M059J (cell line): ENCODE results near the gene KCNN3. TPM values are rescaled to one million over a fixed set of nuclear protein-coding genes. Genes with fewer than 3 reads are reported as not detected.
"Not testable (repeated sequence)": the region's sequence is repeated elsewhere in the genome, so short reads cannot be mapped to it uniquely, and the experiment has no call there.

Experiments
- DNase-seq: peaks from one replicate; pipeline ENCODE4 v3.0.0-alpha.2; 2012; ENCODE audit warnings: low read depth
- total RNA-seq: library from RNA; depleted of rRNA; stranded (reverse); fragments of >200 nt; shearing (Covaris generic); gene quantifications from 2 replicates; pipeline ENCODE4 v1.2.3, GENCODE V29; 2014; rRNA removed

Gene KCNN3
- total RNA-seq: 0.37 TPM in 1 of 2 replicates, not detected in the other

DNA sequence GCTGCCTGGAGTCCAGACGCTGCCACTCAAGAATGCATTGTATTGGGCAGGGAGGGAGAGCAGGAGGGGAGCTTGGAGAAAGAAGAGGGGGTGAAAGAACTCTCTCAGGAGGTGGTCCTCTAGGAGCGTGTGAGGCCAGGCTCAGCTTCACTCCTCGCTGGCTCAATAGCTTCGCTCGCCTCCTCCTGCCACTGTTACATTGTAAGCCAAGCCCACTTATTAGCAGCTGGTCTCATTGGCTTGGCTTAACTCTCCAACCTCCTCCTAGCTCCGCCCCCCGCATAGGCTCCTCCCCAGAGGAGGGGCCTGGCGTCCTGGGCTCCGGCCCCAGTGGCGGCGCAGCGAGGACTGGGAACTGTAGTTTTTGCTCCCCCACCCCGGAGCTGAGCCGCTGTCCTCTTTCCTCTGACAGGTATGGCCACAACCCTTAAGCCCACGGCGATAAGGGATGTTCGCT is at the start of gene KCNN3:
TSS of gene KCNN3 (minus strand) at position 167 of the 457 bp plus-strand sequence. CDS start 317 bp downstream, outside the sequence.
- peak; percentile 90 for DNase-seq

DNA sequence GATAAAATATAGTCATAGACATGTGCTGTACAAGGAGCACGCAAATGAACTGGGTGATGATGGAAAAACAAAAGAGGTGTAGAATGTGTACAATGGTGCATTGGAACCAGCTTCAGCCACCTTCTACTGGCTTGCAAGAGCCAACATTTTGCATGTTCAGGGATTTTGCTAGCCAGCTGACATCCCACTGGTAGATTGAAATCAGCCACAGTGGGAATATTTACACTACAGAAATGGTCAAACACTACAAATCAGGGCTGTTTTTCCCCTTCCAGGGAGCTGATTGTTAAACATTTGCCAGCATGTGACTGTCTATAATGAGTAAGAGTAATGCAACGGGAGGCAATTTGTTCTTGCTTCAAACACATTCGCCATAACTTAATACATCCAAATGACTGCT is 43.2 kb upstream of the KCNN3 start:
- no peak for DNase-seq

DNA sequence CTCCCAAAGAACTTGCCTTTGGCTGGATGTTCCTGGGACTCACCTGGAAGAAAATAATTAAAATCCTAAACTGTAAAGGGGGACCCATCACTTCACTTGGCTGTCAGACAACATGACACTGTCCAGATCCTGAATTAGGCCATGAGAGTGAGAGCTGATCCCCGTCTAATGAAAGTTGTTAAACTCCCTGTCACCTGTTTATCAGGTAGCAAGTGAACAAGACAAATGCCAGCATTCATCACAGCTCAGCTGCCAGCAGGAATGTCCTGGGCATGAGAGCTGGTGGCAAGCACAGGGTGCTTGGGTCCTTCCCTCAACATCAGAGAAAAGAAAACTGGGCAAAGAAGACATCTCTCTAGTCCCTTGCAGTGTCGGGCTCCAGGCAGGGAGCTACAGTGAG is 42.7 kb upstream of the KCNN3 start:
- DNase-seq: no peak

DNA sequence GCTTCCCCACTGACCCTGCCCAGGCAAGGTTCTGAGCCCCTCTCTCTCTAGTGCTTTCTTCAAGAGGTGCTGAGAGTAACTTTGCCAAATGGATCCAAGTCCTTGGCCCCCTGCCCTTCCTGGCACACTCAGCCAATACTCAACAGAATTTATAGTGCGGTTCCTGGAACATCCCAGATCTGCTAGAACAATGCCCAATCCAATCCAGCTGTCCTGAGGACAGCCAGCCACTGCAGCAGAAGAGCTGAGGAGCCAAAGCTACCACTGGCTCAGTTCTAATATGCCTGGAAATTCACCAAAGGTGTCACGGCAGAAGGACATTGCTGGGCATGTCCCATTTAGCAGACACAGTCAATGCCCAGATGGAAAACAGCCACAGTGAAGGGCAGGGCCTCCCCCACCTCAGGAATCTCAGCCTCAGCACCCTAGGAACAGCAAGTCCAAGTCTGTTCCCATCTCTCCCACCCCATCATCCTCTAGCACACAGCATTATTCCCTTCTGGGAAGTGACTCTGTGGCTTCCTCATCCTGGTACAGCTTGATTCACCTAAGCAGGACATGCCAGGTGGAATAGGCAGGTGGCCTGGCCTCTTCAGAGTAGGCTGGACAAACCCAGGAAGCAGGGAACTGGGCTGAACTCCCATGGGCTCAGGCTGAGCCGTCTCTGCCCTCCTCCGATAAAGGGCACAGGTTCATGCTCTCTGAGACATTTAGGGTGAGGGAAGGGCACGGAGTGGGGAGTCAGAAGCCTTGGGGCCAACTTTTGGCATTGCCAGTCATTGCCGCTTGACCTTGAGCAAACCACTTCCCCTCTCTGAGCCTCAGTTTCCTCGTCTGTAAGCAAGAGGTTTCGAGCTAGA is 41.8 kb upstream of the KCNN3 start:
- no peak for DNase-seq

DNA sequence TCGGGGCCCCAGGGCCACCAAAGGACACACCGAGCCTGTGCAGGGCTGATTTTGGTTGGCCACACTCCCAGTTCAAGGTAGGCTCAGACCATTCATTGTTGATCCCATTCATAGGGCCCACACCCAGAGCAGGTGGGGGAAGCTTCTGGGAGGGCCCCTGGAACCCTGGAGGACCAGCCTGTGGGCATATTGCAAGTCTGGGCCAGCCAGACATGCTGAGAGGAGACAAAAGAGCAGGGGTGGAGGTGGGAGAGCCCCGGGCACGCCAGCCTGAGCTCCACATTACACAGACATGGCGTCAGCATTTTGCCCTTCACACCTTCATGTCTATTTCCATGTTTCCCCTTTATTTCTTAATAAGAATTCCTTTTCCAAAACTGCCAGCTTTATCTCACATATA is 40.8 kb upstream of the KCNN3 start:
- no peak for DNase-seq

DNA sequence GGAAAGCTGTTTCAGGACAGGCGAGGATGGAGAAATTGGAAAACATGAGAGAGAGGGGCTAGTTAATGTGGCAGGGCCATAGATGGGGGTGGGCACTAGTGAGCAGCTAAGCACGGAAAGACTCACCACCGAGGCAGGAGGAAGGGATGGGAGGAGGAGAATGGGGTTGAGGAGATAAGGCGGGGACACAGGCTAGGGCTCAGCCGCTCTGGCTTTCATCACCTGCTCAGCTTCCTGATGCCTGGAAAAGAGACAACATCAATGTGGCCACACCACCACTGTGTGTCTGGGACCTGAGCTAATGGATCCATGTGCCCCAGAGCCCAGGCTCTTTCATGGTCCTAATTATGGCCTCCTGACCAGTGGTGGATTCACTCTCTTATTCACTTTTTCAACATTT is 38.9 kb upstream of the KCNN3 start:
- DNase-seq: no peak

DNA sequence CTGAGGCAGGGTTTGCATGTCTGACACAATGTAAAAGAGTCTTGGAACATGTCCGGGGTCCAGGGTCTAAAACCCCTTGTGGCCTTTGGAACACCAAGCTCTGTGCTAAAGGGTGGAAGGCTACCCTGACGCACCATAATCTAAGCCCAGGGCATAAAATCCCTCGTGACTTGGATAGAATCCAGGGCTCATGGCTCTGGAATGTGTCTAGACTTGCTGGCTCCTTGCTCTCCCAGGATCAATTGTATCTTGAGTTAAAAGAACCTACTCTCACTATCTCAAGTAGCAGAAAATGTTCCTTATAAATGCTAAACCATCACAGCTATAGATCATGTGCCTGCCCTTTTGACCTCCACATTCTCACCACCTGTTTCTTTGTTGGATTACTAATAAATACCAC is 38.0 kb upstream of the KCNN3 start:
- not testable (repeated sequence) for DNase-seq

DNA sequence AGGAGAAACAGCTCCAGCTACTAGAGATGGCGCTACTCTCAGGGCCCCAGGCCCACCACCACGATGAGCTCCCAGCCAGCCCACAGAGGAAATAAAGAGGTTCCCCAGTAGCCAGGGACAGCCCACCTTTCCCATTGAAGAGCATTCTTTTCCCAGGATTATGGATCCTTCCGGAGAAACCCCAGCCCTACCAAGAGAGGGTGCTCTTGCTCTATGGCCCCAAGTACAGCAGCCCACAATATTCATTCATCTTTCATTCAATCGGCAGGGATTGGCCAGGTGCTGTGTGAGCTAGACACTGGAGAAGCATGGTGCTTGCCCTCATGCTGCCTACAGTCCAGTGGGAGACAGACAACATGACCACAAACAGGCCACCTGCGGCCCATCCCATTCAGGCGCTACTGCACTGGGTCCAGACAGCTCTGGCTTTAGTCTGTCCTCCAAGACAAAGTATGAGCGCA is 36.6 kb upstream of the KCNN3 start:
- DNase-seq: peak; percentile 18

DNA sequence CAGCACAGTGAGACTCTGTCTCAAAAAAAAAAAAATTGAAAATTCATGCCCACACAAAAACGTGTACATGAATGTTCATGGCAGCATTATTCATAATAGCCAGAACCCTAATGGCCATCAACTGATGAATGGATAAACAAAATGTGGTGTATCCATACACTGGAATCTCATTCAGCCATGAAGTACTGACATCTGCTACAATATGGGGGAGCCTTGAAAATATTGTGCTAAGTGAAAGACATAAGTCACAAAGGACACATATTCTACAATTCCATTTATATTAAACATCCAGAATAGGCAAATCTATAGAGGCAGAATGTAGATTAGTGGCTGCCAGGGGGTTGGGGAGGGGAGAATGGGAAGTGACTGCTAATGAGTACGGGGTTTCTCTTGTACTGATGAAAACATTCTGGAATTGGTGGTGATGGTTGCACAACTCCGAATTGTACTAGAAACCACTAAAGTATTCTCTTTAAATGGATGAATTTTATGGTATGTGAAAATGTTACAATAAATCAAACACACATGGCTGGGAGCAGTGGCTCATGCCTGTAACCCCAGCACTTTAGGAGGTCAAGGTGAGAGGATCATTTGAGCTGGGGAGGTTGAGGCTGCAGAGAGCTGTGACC is 33.0 kb upstream of the KCNN3 start:
- no peak for DNase-seq

DNA sequence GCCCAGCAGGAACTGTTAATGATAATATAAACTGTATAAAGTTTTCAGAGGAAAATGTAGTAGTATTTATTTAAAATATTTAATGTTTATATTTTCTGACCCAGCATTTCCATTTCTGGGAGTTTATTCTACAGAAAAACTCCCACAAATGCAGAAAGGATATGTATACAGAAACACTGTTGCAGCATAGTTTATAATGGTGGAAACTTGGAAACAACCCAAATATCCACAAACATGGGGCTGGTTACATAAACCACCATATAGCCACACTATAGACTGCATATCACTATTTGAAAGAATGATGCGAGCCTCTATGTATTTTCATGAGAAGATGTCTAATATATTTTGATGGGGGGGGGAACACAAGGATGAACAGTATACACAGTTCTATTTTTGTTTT is 31.5 kb upstream of the KCNN3 start:
- no peak for DNase-seq

DNA sequence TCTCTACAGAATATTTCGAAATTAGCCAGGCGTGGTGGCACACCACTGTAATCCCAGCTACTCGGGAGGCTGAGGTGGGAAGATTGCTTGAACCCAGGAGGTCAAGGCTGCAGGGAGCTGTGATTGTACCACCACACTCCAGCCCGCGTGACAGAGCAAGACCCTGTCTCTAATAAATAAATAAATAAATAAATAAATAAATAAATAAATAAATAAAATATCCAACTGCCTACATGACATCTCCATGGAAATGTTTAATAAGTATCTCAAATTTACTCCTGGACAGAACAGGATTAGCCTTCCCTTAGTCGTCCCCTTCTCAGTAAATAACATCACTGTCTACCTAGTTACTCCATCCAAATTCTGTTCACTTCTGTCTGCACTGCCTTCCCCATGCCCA is 29.0 kb upstream of the KCNN3 start:
- no peak for DNase-seq

DNA sequence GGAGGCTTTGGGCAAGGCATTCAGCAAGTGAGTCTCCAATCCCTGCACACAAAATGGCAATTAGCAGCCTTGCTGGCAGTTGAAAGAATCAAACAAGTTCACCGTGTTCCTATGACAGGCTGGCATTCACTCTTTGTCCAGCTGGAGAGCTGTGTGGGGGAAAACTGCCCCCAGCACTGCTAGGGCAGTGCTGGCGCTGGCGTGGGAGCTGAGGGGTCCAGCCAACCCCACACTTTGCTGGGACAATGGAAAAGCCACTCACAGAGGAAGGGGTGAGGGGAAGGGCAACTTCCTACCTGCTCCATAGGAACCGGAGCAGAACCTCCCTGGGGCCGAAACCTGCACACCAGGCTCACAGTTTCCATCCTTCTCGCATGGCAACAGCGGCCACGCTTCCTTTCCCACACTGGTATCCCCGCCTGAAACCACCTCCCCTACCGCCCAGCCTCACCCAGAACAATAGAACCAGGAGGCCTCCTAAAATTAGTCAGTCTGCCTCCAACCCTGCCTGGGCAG is 26.7 kb upstream of the KCNN3 start:
- DNase-seq: no peak

DNA sequence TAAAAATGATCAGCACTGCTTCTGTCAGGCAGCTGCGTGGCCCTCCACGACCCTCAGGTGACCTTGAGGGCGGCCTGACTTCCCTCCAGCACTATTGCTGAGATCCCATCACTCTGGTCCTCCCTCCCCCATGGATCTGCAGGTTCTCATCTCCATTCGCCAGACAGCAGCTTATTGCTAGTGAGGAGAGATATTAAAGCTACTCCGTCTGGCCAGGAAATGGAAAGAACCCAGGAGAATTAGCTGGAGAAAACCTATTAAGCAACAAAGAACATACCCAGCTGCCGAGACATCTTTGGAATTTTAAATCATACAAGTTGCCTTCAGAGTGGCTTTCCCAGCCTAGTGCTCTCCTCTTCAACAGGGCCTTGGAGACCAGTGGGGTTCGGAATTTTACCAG is 25.7 kb upstream of the KCNN3 start:
- DNase-seq: no peak

DNA sequence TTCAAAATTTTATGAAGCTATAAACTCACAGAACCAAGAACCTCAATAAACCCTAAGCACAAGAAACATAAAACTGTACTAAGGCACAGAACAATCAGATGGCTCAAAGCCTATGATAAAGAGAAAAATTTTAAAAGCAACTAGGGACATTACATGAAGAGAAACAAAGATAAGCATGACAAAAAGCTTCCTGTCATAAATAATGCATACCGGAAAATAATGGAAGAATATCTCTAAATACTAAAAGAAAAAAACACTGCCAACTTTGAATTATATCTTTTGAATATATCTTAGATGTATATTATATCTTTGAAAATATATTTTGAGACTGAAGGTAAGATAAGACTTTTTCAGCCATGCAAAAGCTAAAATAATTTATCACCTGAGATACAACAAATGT is 21.4 kb upstream of the KCNN3 start:
- no peak for DNase-seq

DNA sequence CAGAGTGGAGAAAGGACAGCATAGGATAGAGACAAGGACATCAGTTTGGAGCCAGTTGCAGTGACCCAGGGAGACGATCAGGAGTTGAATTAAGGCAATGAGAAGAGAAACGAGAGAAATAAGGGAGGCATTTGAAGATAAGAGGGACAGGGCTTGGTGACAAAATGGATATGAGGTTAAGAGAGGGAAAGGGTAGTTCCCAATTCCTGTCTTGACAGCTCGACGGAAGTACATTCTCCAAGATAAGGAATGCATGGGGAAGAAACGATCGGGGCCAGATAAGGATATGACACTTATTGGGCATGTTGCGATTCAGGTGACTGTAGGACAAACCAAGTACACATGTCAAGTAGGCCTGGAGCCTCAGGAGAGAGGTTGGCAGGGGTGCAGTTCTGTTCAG is 18.7 kb upstream of the KCNN3 start:
- DNase-seq: no peak

DNA sequence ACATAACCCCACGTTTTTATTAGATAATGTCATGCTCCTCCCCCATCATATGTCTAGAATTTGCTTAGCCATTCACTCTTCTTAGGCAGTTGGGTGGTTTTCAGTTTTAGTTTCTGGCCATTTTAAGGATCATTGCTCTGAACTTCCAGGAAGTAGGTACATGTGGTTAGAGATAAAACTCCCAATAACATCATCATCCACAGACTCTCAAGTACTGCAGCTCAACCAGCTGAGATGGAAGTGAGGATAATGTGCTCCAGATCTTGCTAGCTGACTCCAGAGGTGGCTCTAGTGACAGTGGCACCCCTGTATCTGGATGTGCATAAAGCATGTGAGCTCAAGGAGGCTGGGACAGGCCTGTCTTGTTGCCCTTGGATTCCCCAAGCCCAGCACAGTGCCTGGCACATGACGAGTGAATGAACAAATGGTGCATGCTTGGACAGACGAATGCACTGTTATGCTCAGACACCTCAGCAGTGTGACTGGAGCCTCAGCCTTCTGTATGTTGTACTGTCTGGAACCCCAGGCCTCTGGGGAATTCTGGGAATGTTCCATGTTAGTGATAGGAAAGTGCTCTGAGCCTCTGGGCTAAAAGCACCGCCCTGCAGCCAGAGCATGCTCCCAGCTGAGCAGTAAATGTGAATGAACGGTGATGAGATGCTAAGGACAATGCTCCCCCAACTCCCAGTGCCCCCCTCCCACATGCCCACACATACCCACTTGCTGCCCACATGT is 16.4 kb upstream of the KCNN3 start:
- DNase-seq: no peak

DNA sequence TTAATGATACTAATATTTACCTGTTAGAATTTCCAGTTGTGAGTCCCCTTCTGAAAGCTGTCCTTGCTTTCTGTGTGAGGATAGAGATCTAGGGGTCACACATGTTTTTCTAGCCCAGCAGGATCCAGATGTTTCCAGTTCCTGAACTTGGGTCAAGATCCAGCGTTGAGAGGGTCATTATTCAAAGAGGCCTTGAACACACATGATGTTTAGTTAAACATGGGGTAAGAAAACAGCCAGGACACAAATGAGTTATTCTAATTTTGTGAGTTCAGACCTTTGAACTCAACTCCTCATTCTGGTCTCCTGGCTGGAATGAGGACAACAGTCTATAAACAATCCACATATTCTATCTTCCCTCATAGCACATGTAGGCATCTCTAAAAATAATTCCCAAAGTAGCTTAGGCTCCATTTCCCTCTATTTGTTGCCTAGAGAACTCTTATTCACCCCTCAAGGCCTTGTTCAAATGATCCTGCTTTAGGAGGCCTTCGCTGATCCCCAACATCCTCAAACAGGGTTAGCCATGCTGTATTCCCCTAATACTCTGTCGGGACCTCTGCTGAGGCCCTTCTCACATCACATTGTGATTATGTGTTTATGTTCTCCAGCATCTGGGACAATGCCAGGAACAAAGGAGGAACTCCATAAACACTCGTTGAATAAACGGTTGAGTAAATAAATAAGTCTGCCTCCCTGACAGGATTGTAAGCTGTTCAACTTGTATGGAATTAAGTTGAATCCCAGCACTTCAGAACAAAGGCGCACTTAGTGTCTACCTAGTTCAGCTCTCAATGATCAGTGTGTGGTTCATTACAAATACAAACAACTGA is 15.0 kb upstream of the KCNN3 start:
- DNase-seq: no peak

DNA sequence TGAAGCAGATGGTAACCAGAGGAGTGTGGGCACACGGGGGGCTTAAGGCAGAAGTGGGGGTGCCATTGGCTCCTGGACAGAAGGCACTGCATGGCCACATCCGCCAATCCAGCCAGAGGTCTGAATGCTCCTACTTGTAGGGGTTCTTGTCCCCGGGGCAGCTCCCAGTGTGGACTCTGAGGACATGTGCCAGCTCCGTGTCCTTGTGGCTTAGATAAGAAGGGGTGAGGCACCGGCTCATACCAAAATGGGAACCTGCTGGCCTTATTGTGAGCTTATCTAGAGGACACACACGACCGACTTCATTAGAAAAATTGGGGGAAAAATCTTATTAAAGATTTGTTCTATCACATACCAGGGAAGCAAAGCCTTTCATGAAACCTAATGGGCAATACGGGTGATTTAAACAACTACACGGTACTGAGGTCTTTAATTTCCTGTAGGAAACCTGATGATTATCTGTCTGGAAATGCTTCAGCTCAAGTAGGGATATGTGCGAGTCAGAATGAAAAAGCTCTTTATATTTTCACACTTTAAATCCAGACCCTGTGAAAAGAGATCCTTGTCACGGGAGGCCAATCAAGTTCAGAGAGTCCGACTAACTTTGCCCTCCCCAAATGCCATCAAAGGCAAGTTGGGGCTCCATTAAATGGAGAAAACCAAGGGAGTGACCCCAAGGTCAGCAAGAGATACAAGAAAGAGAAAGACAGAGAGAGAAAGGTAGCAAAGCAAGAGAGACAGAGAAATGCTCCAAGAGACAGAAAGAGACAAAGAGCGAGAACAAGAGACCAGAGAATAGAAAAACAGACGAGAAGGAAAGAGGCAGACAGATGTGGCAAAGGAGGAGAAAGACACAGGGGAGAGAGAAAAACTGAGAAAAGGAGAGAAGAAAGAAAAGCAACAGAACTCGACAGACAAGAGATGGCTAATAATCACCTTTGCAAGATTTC is 14.1 kb upstream of the KCNN3 start:
- DNase-seq: no peak

DNA sequence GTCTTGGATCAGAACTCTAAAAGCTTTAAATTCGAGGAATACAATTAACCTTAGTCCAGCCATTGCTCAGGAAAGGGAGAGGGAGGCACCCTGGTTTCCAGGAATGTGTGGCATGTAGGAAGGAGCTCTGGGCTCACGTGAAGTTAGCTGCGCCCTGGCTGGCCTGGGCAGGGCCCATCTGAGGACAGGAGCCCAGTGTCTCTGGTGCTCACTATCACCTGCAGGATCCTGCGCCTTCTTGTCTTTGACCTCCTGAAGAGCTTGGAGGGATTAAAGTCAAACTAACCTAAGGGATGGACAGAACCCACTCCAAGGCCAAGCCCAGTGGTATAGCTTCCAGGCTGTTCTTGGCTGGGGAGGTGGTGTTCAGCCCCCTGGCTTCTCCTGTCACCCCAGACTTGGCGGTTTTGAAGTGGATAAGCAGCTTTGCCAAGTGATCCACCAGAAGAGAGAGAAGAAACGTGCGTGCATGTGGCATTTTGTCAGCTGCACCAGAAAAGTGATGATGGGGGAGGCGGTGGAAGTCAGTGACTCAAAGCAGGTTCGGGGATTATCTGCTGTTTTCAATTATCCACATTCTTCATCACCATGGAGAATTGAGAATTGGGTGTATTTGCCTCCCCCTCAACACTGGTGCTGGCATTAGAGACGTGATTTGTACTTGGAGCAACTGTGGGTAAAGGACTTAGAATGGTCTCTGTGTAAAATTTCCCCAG is 11.9 kb upstream of the KCNN3 start:
- peak; percentile 29 for DNase-seq
